ENCODE data around the gene KNDC1.

The KNDC1 gene

GRCh38 chr10:133191651-133192050, 31.6 kb downstream of the KNDC1 start:
- no peak for DNase-seq (ENCODE audit: low read depth)

DNA sequence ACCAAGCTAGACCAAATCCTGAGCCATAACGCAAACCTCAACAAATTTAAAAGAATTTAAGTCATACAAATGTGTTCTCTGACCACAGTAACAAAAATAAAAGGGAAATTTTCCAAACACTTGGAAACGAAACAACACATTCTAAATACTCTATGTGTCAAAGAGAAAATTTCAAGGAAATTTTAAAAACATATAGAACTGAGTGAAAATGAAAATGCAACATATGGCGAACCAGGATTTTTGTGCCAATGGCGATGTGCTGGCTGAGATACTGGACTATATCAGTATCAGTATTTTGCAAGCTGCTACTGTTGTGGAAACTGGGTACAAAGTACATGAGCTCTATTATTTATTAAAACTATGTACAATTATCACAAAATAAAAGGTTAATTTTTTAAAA, 34.1 kb downstream of the KNDC1 start:
- no peak for DNase-seq (ENCODE audit: low read depth)

- no peak for DNase-seq (ENCODE audit: low read depth)
Observed at GRCh38 chr10:133195096-133195495, 35.1 kb downstream of the KNDC1 start.

- DNase-seq (ENCODE audit: low read depth), result no peak
Observed at GRCh38 chr10:133195611-133196010, 35.6 kb downstream of the KNDC1 start.

DNA sequence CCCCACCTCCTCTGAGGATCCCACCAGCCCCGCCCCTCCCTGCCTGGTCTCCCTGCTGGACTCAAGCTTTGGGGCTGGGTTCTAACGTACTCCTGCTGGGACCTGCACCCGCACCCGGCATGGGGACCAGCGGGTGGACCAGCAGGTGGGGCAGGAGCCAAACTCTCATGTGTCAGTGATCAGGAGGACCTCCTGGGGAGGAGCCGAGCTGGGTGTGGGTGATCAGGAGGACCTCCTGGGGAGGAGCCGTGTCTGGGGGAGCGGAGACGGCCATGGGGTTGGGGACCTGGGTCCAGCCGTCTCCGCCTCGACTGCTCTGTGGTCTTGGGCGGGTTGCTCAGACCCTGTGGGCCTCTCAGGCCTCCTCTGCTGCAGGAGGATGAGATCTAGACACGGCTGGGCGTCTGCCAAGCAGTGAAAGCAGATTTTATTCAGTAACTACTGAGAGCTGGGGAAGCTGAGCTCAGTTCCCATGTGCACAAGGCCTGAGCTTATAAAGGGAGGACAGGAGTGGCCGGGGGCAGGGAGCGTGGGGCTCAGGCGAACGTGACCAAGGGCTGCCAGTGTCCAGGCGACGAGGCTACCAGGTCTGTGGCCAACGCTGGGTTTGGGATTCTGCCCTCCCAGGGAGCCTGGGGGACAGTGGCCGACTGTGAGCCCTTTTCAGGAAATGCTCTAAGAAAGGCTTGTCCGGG, 36.3 kb downstream of the KNDC1 start:
- DNase-seq (ENCODE audit: low read depth), result no peak

- no peak for DNase-seq (ENCODE audit: low read depth)
Observed at GRCh38 chr10:133196936-133197758, 37.1 kb downstream of the KNDC1 start.

DNA sequence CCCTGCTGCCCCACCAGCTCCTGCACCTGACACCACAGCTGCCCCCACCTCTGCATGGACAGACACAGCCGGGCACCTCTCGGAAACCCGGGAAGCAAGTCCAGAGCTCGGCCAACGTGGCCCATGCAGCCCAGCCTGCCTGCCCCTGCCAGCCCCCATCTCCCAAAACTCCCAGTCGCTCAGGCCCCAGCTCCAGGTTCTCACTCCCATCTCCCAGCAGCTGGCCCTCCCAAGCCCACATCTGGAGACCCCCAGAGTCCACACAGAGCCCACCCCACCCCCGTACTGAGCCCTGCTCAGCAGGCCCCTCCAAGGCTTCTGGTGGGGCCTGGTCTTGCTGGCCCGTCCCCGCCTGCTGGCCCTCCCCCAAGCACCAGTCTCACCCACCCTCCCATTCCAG, 37.8 kb downstream of the KNDC1 start:
- DNase-seq (ENCODE audit: low read depth), result no peak

- no peak for DNase-seq (ENCODE audit: low read depth)
Observed at GRCh38 chr10:133198206-133198605, 38.2 kb downstream of the KNDC1 start.

DNA sequence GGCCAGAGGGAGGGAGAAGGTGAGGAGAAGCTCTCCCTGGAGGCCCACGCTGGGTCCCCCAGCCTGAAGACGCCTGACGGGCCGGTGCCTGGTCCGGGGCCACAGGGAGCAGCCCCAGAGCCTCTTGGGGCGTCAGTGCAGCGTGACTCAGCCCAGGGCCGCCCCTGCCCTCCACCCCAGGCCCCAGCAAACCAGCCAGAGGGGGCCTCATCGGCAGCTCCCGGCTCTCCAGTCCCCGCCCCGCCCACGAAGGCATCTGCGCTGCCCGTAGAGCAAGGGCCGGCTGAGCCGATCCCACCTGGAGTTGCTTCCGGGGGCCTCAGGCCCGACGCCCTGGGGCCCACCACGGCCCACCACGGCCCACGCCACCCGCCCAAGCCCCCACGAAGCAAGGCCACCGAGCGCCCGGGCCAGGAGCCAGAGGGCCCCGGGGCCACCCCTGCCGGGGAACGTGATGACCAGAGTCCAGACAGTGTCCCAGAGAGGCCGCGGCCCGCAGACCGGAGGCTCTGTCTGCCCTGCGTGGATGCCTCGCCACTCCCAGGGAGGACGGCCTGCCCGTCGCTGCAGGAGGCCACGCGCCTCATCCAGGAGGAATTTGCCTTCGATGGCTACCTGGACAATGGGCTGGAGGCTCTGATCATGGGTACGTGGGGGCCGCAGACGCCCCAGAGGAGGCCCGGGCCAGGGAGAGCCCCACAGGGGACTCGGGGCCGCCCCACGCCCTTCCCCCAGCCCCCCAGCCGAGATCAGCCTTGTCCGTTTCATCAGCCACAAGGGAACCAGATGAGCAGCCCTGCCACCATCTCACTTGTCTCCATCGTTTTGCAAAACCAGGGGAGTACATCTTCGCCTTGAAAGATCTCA, 38.8 kb downstream of the KNDC1 start:
- DNase-seq (ENCODE audit: low read depth), result no peak

GRCh38 chr10:133199488-133199885, 39.5 kb downstream of the KNDC1 start:
- no peak for DNase-seq (ENCODE audit: low read depth)

GRCh38 chr10:133199992-133200611, 40.1 kb downstream of the KNDC1 start:
- DNase-seq (ENCODE audit: low read depth), result no peak

DNA sequence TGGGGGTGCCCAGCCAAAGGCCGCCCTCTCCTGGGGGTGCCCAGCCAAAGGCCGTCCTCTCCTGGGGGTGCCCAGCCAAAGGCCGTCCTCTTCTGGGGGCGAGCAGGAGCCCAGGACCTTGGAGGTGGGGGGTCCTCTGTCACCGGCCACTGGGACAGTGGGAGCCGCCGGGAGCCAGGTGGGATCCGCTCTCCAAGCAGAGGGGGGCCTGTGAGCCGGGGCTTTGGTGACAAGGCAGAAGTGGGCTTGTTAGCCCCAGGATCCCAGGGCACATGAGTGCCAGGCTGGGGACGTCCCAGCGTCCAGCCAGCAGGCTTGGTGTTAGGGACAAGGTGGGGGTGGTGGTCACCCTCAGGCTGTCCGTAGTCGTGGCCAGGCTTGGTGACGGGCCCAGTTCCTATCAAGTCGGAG, 40.6 kb downstream of the KNDC1 start:
- no peak for DNase-seq (ENCODE audit: low read depth)

DNA sequence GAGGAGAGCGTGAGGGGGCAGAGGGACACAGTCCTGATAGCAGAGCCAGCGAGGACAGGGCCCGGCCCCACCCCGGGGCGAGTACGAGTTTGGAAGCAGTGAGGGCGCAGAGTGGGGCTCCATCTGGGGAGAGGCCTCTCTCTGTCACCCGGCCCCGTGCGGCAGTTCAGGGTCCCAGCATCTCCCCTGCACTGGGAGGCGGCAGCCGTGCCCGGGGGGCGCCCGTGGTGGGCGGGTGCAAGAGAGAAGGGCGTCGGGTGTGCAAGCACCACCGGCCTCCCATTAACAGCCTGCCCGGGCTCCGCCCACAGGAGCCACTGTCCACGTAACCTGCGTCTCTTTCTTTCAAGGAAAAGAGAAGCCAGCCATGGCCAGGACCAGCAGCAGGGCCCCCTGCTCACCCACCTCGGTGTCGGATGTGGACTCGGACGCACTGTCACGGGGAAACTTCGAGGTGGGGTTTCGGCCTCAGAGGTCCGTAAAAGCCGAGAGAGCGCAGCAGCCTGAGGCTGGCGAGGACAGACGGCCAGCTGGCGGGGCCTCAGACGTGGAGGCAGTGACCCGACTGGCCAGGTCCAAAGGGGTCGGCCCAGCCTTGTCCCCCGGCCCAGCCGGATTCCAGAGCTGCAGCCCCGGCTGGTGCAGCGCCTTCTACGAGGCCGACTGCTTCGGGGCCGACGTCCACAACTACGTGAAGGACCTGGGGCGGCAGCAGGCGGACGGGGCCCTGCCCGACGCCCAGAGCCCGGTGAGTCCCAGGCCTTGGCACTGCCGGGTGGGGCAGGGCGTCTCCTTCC, 41.3 kb downstream of the KNDC1 start:
- no peak for DNase-seq (ENCODE audit: low read depth)

GRCh38 chr10:133201948-133202725, 42.1 kb downstream of the KNDC1 start:
- no peak for DNase-seq (ENCODE audit: low read depth)

GRCh38 chr10:133202778-133203651, 43.0 kb downstream of the KNDC1 start:
- DNase-seq (ENCODE audit: low read depth), result no peak

DNA sequence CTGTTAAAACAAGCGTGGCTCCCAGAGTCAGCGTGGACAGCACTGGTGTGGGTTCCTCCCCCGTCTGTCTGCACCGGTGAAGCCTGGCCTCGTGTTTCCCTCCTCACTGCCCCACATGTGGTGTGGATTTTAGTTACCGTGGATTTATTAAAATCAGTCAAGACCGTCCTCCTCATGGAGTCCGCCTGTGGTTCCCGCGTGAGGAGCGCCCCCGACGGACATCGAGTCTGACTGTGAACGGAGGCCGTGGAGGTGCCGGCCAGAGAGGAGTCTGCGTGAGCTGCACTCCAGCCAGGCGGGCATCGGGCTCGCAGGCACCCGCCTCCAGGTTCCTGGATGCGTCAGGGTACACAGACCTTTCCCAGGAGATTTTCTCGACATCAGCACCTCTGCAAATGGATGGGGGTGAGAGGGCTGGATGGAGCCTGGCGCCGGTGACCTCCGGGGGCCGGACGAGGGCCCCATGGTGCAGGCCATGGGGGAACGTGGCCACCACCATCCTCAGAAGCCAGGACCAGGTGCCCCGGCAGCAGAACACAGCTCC, 43.7 kb downstream of the KNDC1 start:
- no peak for DNase-seq (ENCODE audit: low read depth)

DNA sequence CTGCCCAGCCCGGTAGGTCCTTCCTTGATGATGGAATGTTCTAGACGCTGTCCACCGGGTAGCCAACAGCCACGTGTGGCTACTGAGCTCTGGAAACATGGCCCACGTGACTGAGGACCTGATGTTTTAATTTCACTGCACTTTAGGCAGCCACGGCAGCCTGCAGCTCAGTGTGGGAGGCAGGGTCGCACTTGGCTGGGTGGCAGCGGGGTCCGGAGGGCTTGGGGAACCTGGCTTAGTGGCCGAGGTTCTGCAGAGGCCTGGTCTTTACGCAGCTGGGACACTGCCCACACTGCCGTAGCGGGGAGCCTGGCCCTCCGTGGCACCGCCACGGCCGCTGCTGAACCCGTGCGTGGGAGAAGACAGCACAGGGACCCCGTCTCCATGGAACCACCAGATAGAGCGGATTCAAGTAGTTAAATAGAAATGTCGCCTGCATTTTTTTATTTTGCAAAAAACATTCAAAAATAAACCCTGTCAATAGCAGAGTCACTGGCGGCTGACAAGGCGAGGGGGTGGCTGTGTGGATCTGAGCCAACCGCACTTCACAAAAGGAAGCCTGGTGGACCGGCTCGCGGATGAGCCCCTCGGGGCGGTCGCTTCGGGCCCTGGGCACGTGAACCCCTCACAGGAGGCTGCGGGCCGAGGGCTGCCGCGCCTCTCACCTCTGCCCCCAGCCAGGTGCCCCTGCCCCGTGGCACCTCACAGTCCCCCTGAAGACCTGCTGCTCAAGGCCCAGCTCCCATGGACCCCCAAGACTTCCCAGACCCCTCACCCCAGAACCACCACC, 44.4 kb downstream of the KNDC1 start:
- no peak for DNase-seq (ENCODE audit: low read depth)

DNA sequence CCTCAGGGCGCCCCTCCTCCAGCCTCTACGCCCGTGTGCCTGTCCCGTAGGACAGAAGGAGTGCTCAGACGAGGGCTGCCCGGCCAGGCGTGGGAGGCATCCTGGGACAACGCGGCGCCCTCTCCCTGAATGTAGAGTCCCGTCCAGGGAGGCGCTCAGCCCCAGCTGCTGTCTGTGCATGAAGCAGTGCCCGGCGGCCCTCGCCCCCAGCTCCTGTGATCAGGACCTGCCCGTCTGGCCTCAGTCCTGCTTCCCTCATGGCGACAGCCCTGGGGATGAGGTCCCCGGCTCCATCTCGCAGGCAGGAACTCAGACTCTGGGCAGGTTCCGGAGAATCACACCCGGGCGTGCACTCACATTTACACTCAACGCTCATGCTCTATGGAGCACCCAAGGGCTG, 45.1 kb downstream of the KNDC1 start:
- DNase-seq (ENCODE audit: low read depth), result no peak
